ENCODE data around the gene NUDT2.

The NUDT2 gene

DNA sequence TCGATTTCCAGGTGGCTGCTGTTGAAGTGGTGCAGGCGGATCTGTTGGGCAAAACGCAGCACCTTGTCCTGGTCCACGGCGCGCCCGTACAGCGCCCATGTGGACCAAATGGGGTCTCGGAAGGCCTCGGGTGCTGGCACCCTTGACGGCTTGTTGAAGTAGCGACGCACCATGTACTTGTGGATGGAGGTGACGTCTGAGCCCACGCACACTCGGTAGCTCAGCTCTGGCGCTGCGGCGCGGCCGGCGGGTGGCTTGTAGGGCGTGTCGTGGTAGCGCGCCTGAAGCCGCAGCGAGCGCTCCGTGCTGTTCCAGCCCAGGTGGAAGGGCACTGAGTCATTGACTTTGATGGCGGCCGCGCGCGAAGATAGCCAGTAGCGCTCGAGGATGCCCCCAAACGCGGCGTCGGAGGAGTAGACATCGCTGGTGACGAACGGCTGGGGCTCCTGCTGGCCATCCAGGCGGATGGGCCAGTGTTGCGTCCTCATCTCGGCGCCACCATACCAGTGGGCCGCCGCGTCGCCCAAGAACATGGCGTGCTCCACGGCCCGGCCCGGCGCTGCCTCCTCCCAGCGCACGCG, 42.6 kb downstream of the NUDT2 start:
- no peak for DNase-seq

GRCh38 chr9:34372467-34373011, 43.2 kb downstream of the NUDT2 start:
- DNase-seq = no peak

DNA sequence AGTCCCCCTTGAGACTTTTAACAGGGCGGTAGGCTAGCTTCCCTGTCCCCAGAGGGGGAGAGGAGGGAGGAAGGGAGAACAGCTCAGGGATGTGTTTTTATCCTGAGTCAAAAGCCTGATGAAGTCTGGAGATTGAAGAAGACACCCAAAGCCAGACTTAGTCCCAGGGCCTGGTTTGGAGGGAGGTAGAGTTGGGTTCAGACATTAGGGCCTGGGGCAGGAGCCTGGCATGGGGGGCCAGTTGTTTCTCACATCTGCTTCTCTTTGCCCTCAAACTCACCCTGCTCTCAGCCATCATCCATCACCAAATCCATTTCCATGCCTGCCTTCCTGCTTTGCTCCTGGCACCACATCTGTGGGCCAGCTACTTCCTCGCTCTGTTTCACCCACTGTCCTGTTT, 44.4 kb downstream of the NUDT2 start:
- no peak for DNase-seq

DNA sequence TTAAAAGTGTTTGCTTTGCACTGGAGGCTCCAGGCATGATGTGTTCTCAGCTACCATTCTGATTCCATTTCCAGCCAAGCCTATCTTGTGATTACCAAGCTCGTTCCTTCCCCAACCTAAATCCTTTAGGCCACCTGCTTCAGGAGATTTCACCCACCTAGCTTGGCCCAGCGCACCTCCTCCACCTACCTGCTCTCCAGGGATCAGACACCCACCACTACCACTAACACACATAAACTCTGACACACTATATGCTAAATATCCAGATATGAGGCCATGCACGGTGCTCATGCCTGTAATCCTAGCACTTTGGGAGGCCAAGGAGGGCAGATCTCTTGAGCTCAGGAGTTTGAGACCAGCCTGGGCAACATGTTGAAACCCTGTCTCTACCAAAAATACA, 45.0 kb downstream of the NUDT2 start:
- DNase-seq = no peak

DNA sequence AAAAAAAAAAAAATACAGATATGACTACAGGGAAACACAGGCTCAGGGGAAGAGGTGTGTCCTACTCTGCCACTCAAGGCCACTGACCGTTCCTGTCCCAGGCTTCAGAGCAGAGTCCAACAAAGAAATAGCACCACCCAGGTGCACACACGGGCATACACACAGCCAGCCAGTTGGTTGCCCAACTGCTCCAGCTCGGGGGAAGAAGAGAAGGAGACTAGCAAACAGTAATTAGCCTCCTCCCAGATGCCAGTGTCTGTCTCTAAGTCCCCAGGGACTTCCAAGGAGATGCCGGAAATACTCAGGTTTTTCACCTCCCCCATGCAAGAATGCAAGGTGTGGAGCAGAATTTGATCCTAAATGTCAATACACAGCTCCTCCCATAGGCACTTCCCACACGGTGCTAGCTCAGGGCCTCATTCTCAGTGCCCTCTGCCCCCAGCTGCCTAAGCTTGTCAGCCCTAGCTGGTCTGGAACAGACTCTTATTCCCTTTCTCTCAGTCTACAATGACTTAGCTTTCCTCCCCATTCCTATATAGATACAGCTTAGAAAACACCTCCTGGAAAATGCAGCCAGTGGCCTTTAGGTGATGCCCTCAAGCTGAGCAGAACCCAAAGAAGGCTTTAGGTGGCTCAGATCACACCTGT, 45.7 kb downstream of the NUDT2 start:
- no peak for DNase-seq

GRCh38 chr9:34375901-34376595, 46.7 kb downstream of the NUDT2 start:
- DNase-seq = peak; percentile 18

DNA sequence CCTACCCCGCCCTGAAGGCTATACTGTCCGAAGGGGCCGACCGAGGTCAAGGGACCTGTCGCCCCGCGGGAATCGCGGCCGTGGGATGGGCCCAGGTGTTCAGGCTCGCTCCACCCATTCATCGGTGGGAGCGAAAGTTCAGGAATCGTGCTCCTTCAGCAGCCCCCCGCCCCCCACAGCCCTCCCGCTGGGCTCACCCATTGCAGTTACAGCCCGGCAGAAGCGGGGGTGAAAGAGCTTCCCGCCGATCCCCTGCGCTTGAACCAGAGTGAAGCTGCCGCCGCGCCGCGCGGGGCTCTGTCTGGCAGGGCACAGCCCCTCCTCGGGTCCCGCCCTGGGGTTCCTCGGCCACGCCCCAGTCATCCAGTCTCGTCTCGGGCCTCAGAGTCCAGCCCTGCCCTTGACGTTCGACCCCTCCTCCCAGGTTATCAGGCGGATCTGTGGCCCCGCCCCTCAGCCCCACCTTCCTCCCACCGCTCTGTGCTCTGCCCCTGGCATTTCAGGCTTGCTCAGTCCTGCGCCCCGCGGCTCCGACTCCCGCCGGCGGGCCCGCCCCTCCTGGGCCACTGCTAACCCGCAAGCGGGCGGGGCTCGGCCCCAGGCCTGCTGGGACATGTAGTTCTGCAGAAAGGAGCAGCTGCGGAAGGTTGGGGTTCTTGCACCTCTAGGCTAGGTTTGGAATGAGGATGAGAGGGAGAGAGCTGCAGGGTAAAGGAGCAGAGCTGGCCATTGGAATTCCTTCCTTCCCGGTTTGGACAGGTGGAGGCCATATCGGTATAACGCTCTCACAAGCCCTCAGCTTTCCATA, 47.4 kb downstream of the NUDT2 start, which contains the start of gene MYORG:
Gene MYORG (minus strand): TSS at position 303 of the 808 bp plus-strand sequence. CDS start 3,955 bp downstream, outside the sequence.
- DNase-seq = peak; percentile 98

DNA sequence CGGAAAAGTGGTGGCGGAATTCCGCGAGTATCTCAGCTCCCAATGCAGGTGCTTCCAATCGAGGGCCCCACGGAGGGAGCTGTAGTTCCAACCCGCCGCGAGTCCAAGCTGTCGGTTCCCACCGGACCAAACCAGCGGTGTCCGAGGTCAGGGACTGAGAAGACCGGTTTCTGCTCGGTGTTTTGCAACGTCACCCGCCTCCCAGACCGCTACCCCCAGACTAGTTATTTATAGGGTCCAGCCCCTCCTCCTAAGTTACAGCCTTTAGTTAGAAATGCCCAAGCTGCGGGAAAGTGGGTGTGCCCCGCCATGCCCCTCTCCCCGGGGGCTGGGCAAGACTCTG, 48.0 kb downstream of the NUDT2 start:
- no peak for DNase-seq

GRCh38 chr9:34378376-34379060, 49.1 kb downstream of the NUDT2 start:
- no peak for DNase-seq

DNA sequence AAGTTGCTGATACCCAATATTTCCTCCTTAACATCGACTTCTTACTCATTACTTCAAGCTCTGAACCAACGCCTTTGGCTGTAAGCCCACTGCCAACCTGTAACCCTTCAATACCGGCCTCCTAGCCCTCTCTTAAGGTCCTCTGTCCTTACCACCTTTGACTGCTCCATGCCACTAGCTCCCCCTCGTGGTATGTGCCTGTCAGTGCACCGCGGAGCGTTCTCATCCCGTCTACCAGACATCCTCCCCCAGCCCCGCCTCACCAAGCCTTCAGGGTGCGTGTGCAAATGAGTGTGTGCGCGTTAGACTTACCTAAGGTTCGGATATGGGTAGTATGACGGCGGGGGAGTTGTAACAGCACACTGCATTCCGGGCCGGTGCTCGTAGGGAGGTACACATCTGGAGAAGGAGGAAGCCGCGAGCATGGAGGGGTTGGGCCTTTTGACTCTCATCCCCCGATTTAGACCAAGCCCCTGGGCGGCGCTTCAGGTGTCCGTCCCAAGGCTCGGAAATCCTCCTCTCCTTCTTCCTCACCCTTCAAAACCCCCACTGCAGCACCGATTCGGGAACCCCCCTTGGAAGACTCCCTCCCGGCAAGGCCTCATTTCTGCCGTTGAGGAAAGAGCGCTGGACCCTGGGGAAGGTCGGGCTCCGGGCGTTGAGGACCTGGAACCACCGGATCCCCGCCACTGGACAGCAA, 50.1 kb downstream of the NUDT2 start:
- peak; percentile 87 for DNase-seq

GRCh38 chr9:34380034-34380510, 50.7 kb downstream of the NUDT2 start:
- no peak for DNase-seq

DNA sequence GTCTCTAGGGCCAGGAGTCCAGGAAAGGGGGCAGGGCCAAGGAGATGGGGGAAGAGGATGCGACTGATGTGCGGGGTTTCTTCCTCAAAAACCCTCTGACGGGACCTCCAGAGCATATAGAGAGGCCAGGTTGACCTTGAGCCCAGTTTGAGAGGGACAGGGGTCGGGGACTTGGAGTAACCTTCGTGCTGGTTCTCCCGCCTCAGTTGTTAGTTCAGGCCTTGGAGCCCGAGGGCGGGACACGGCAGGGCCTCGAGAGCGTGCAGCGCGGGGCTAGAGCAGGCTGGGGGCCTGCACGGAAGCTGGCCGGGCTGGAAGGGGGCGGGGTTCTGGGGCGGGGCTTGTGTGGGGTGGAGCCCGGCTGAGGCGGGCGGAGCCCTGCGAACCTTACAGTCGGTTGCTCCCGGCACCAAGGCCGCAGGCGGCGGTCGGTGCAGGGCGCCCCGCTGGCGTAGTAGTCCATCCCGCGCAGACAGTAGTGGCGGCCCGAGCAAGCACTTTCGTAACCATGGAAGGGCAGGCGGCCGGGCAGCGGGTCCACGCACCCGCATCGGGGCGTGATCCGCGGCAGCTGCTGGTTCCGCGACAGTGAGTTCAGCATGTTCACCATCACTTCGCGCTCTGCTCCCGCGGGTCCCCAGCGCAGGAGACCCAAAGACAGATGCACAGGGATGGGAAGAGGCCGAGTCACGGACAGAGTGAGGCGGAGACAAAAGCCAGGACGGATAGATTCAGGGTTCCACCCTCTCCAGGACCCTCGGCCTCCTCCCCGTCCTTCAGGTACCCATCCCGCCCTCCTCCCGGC, 51.3 kb downstream of the NUDT2 start:
- DNase-seq = peak; percentile 79

DNA sequence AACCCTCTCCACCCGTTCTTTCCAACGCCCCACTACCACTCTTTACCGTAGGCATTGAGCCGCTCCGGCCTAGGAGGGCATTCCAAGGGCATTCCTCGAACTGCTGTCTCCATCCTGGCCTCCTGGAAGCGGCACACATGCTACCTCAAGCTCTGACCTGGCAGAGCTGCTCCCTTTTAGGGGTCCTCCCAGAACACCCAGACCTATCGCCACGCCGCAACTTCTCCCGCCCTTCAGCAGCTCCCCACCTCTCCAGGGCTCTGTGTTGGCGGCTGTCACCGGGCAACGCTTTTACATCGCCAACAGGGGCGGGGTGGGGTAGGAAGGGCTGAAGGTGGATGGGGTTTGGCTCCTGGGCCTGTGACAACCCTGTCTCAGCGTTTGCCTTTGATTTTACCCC, 52.0 kb downstream of the NUDT2 start:
- DNase-seq = no peak

GRCh38 chr9:34382054-34382453, 52.7 kb downstream of the NUDT2 start:
- DNase-seq = no peak

DNA sequence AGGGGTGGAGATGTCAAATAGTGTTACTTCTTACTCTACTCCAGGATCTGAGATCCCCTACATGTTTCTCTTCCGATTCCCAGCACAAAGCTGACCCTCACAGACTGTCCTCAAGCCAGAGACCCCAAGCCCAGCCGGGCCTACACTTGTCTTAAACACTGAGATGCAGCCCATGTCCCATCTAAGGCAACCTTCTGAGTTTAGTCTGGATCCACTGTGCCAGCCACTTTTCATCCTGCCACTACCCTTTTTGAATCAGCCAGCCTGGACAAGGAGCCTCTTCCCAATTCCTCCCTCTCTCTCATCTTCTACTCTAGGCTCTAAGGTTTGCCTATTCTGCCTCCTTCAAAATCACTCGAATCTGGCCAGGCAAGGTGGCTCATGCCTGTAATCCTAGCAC, 53.5 kb downstream of the NUDT2 start:
- DNase-seq = no peak

GRCh38 chr9:34383904-34384303, 54.5 kb downstream of the NUDT2 start:
- DNase-seq = no peak

DNA sequence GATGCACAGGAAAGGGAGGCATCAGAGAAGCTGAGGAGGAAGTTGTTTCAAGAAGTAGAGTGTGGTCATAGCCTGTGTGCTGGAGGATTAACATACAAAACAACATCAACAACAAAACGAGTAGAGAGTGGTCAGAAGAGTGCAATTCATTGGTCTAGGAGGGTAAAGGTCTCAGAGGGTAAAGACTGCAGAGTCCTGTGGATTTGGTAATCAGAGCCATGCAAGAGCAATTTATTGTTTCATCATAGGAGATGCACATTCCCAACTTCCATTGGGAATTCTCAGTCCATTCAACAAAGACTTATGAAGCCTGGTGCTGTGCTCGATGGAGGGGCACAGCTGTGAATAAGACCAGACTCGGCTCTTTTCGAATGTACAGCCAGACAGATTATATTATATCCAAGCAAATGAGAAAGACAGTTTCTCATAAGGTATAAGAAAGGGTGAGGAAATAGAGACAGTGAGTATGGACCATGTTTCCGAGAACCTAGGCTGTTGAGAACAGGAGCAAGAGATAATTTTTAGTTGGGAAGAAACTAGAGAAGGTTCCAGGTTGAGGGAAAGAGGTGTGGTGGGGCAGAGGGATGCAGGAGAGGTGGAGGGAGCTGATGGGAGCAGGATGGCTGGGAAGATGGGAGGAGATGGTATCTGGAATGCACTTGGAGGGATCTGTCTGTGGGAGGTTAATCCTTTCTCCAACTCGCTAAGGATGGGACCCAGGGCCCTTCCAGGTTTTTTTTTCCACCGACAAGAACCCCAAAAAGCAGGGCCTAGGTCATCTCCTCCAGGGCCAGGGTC, 55.2 kb downstream of the NUDT2 start:
- DNase-seq = no peak

DNA sequence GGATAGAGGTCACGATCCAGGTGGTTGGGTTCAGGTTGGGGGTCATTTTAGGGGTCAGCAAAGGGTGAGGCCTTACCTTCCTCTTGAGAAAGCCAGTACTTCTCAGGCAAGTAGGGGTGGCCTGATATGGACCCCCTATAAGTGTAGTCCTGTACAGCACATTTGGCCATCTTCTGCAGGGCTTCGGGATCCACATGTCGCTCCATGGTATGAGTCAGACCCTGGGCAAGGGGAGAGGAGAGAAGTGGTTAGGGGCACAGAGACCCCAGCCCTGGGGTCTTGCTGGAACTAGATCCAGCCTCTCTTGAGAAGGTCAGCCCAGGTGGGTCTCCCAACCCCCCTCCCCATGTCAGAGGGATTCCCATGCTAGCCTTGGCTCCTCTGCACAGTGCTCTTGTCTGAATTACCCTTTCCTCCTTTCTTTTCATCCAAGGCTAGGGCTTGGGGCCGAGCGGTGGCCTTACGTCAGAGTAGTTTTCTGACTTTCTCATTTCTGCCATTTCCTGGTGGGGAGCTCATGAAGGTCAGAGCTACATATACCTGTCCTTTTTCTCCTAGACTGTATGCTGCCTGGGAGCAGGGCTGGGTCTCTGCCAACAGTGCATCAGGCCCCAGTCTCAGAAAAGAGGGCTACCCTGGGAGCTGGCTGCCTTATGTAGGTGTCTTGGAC, 56.3 kb downstream of the NUDT2 start:
- DNase-seq = no peak

DNA sequence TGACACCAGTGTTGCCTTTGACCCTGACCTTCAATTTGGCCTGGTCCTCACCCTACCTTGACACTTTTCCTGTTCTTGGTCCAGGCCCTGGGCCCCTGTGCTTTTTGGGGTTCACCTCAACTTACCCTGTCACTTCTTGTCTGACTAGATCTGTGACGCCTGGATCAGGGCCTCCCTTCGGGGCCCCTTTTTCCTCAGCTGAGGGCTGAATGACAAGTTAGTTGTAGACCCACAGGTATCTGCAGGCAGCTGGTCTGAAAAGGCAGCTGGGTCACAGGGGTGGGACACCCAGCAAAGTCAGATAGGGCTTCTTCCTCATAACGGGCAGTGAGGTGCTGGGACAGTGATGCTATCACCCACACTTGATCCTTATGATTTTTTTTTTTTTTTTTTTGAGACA, 57.3 kb downstream of the NUDT2 start:
- DNase-seq = no peak

GRCh38 chr9:34387239-34387638, 57.9 kb downstream of the NUDT2 start:
- DNase-seq = no peak

Data from stimulated activated naive CD4-positive, alpha-beta T cell treated with Interleukin-2 at 50 U/mL for 16 hours (primary cell).